ENCODE measurements around the gene NMU. TPM values are rescaled to one million over a fixed set of nuclear protein-coding genes. Genes with fewer than 3 reads are reported as not detected.

Gene NMU
- total RNA-seq, 1 experiment from 2014 or later: not detected

GRCh38 chr4:55617587-55618197 is 18.4 kb downstream of the NMU start:
- H3K4me3 ChIP-seq (ENCODE audit: low read length): no peak overlapping the region
- H3K27me3 ChIP-seq (ENCODE audit: low read length): no peaks in the 10 kb centered on the region
- no peaks in the 10 kb centered on the region for H3K36me3 ChIP-seq (ENCODE audit: insufficient read depth, low read length)
- no peak for DNase-seq
- no peaks in the 10 kb centered on the region for H4K20me1 ChIP-seq (ENCODE audit: insufficient read depth, low read depth, low read length)
- no peaks in the 10 kb centered on the region for H3K4me1 ChIP-seq (ENCODE audit: low read length)
- H3K9ac ChIP-seq (ENCODE audit: low read length): no peak overlapping the region
- no peak overlapping the region for H3K27ac ChIP-seq (ENCODE audit: low read length)
- H3K9me2 ChIP-seq (replicated peaks; ENCODE audit: insufficient read depth, low read length): no peaks in the 10 kb centered on the region
- no peak overlapping the region for H2AFZ ChIP-seq (ENCODE audit: low read length)
- no peaks in the 10 kb centered on the region for H3K79me2 ChIP-seq (ENCODE audit: low read length)
- no peaks in the 10 kb centered on the region for H3K9me3 ChIP-seq (ENCODE audit: low read length)
- no peak overlapping the region for H3K4me2 ChIP-seq (ENCODE audit: low read depth, low read length, poor library complexity, severe bottlenecking)

GRCh38 chr4:55615008-55615407 is 21.1 kb downstream of the NMU start:
- DNase-seq: no peak
- H3K79me2 ChIP-seq (ENCODE audit: low read length): no peaks in the 10 kb centered on the region
- H3K9me2 ChIP-seq (replicated peaks; ENCODE audit: insufficient read depth, low read length): no peaks in the 10 kb centered on the region
- H3K27me3 ChIP-seq (ENCODE audit: low read length): no peaks in the 10 kb centered on the region
- H3K4me1 ChIP-seq (ENCODE audit: low read length): no peaks in the 10 kb centered on the region
- no peaks in the 10 kb centered on the region for H3K36me3 ChIP-seq (ENCODE audit: insufficient read depth, low read length)
- H4K20me1 ChIP-seq (ENCODE audit: insufficient read depth, low read depth, low read length): no peaks in the 10 kb centered on the region
- H3K27ac ChIP-seq (ENCODE audit: low read length): no peak overlapping the region
- H3K9me3 ChIP-seq (ENCODE audit: low read length): no peaks in the 10 kb centered on the region
- no peak overlapping the region for H3K4me3 ChIP-seq (ENCODE audit: low read length)
- H3K4me2 ChIP-seq (ENCODE audit: low read depth, low read length, poor library complexity, severe bottlenecking): no peak overlapping the region
- no peak overlapping the region for H3K9ac ChIP-seq (ENCODE audit: low read length)
- no peak overlapping the region for H2AFZ ChIP-seq (ENCODE audit: low read length)

GRCh38 chr4:55613621-55614020 is 22.5 kb downstream of the NMU start:
- Histone ChIP-seq H3K4me2 (ENCODE audit: low read depth, low read length, poor library complexity, severe bottlenecking) (no peak overlapping the region), H3K4me3 (ENCODE audit: low read length) (no peak overlapping the region), H3K9me3 (ENCODE audit: low read length) (no peaks in the 10 kb centered on the region), H3K4me1 (ENCODE audit: low read length) (no peaks in the 10 kb centered on the region), H3K27me3 (ENCODE audit: low read length) (no peaks in the 10 kb centered on the region), H3K79me2 (ENCODE audit: low read length) (no peaks in the 10 kb centered on the region), H4K20me1 (ENCODE audit: insufficient read depth, low read depth, low read length) (no peaks in the 10 kb centered on the region), H3K9me2 (replicated peaks; ENCODE audit: insufficient read depth, low read length) (no peaks in the 10 kb centered on the region), H3K27ac (ENCODE audit: low read length) (no peak overlapping the region), H3K9ac (ENCODE audit: low read length) (no peak overlapping the region), H2AFZ (ENCODE audit: low read length) (no peak overlapping the region), H3K36me3 (ENCODE audit: insufficient read depth, low read length) (no peaks in the 10 kb centered on the region)
- DNase-seq: no peak

- Histone ChIP-seq H3K9me3 (ENCODE audit: low read length) (no peaks in the 10 kb centered on the region), H3K36me3 (ENCODE audit: insufficient read depth, low read length) (no peaks in the 10 kb centered on the region), H3K4me2 (ENCODE audit: low read depth, low read length, poor library complexity, severe bottlenecking) (no peak overlapping the region), H3K4me3 (ENCODE audit: low read length) (no peak overlapping the region), H4K20me1 (ENCODE audit: insufficient read depth, low read depth, low read length) (no peaks in the 10 kb centered on the region), H3K27ac (ENCODE audit: low read length) (no peak overlapping the region), H3K9me2 (replicated peaks; ENCODE audit: insufficient read depth, low read length) (no peaks in the 10 kb centered on the region), H3K27me3 (ENCODE audit: low read length) (no peaks in the 10 kb centered on the region), H3K4me1 (ENCODE audit: low read length) (no peaks in the 10 kb centered on the region), H3K79me2 (ENCODE audit: low read length) (no peaks in the 10 kb centered on the region), H3K9ac (ENCODE audit: low read length) (no peak overlapping the region), H2AFZ (ENCODE audit: low read length) (no peak overlapping the region)
- no peak for DNase-seq
Measured at GRCh38 chr4:55612341-55612740, 23.8 kb downstream of the NMU start.

GRCh38 chr4:55611358-55612059 is 24.6 kb downstream of the NMU start:
- no peaks in the 10 kb centered on the region for H3K9me3 ChIP-seq (ENCODE audit: low read length)
- H3K4me2 ChIP-seq (ENCODE audit: low read depth, low read length, poor library complexity, severe bottlenecking): no peak overlapping the region
- H3K9me2 ChIP-seq (replicated peaks; ENCODE audit: insufficient read depth, low read length): no peaks in the 10 kb centered on the region
- H3K4me1 ChIP-seq (ENCODE audit: low read length): no peaks in the 10 kb centered on the region
- no peak for DNase-seq
- no peak overlapping the region for H3K4me3 ChIP-seq (ENCODE audit: low read length)
- H3K27me3 ChIP-seq (ENCODE audit: low read length): no peaks in the 10 kb centered on the region
- H3K27ac ChIP-seq (ENCODE audit: low read length): no peak overlapping the region
- no peaks in the 10 kb centered on the region for H4K20me1 ChIP-seq (ENCODE audit: insufficient read depth, low read depth, low read length)
- no peak overlapping the region for H3K9ac ChIP-seq (ENCODE audit: low read length)
- no peaks in the 10 kb centered on the region for H3K79me2 ChIP-seq (ENCODE audit: low read length)
- no peaks in the 10 kb centered on the region for H3K36me3 ChIP-seq (ENCODE audit: insufficient read depth, low read length)
- no peak overlapping the region for H2AFZ ChIP-seq (ENCODE audit: low read length)

- no peak overlapping the region for H3K4me2 ChIP-seq (ENCODE audit: low read depth, low read length, poor library complexity, severe bottlenecking)
- no peaks in the 10 kb centered on the region for H3K79me2 ChIP-seq (ENCODE audit: low read length)
Measured at GRCh38 chr4:55610381-55610780, 25.7 kb downstream of the NMU start.

GRCh38 chr4:55609393-55609866 is 26.7 kb downstream of the NMU start:
- DNase-seq: no peak
- H3K9ac ChIP-seq (ENCODE audit: low read length): no peak overlapping the region

More at GRCh38 chr4:55610381-55610780, 25.7 kb downstream of the NMU start:
- no peak overlapping the region for H3K9ac ChIP-seq (ENCODE audit: low read length)
- no peak overlapping the region for H3K27ac ChIP-seq (ENCODE audit: low read length)
- no peaks in the 10 kb centered on the region for H4K20me1 ChIP-seq (ENCODE audit: insufficient read depth, low read depth, low read length)
- no peak for DNase-seq
- H3K9me3 ChIP-seq (ENCODE audit: low read length): no peaks in the 10 kb centered on the region
- H3K4me1 ChIP-seq (ENCODE audit: low read length): no peaks in the 10 kb centered on the region
- H3K4me3 ChIP-seq (ENCODE audit: low read length): no peak overlapping the region
- H3K36me3 ChIP-seq (ENCODE audit: insufficient read depth, low read length): no peaks in the 10 kb centered on the region
- no peak overlapping the region for H2AFZ ChIP-seq (ENCODE audit: low read length)
- no peaks in the 10 kb centered on the region for H3K9me2 ChIP-seq (replicated peaks; ENCODE audit: insufficient read depth, low read length)
- H3K27me3 ChIP-seq (ENCODE audit: low read length): no peaks in the 10 kb centered on the region

GRCh38 chr4:55608591-55608990 is 27.5 kb downstream of the NMU start:
- Histone ChIP-seq H3K4me2 (ENCODE audit: low read depth, low read length, poor library complexity, severe bottlenecking) (no peak overlapping the region), H3K79me2 (ENCODE audit: low read length) (no peaks in the 10 kb centered on the region), H3K27me3 (ENCODE audit: low read length) (no peaks in the 10 kb centered on the region), H2AFZ (ENCODE audit: low read length) (no peak overlapping the region), H3K9me2 (replicated peaks; ENCODE audit: insufficient read depth, low read length) (no peaks in the 10 kb centered on the region), H3K36me3 (ENCODE audit: insufficient read depth, low read length) (no peaks in the 10 kb centered on the region), H3K4me1 (ENCODE audit: low read length) (no peaks in the 10 kb centered on the region), H3K9me3 (ENCODE audit: low read length) (no peaks in the 10 kb centered on the region), H3K27ac (ENCODE audit: low read length) (no peak overlapping the region), H3K4me3 (ENCODE audit: low read length) (no peak overlapping the region), H4K20me1 (ENCODE audit: insufficient read depth, low read depth, low read length) (no peaks in the 10 kb centered on the region), H3K9ac (ENCODE audit: low read length) (no peak overlapping the region)
- DNase-seq: no peak

More at GRCh38 chr4:55609393-55609866, 26.7 kb downstream of the NMU start:
- Histone ChIP-seq H3K4me1 (ENCODE audit: low read length) (no peaks in the 10 kb centered on the region), H3K27me3 (ENCODE audit: low read length) (no peaks in the 10 kb centered on the region), H3K9me3 (ENCODE audit: low read length) (no peaks in the 10 kb centered on the region), H2AFZ (ENCODE audit: low read length) (no peak overlapping the region), H3K79me2 (ENCODE audit: low read length) (no peaks in the 10 kb centered on the region), H3K36me3 (ENCODE audit: insufficient read depth, low read length) (no peaks in the 10 kb centered on the region), H3K9me2 (replicated peaks; ENCODE audit: insufficient read depth, low read length) (no peaks in the 10 kb centered on the region), H3K4me2 (ENCODE audit: low read depth, low read length, poor library complexity, severe bottlenecking) (no peak overlapping the region), H3K27ac (ENCODE audit: low read length) (no peak overlapping the region), H3K4me3 (ENCODE audit: low read length) (no peak overlapping the region), H4K20me1 (ENCODE audit: insufficient read depth, low read depth, low read length) (no peaks in the 10 kb centered on the region)

All from Karpas-422 (cell line).